IMR-90 (cell line): ENCODE measurements around the gene TP73. TPM values are rescaled to one million over a fixed set of nuclear protein-coding genes. Genes with fewer than 3 reads are reported as not detected.

ENCODE experiments used
- ATAC-seq: fragments of 200-7000 bp; cut with Tn5 transposase; 2 replicates; pipeline ENCODE4 v1.9.1; 2020; ENCODE audit warnings: low read depth, mild to moderate bottlenecking, moderate library complexity
- BruUV-seq: library from RNA; stranded (reverse); fragments of 400-500 nt; replicated peaks from 2 replicates; lab custom pipeline; 2021; lab: Mats Ljungman, UMichigan
- CTCF ChIA-PET: fragments of 300-600 bp; formaldehyde crosslinking; extraction: SDS; loops from one replicate; lab custom pipeline; 2021; ENCODE audit warnings: antibody characterized with exemption; lab: Yijun Ruan, JAX
- POLR2A ChIA-PET: fragments of 300-600 bp; sonication (Branson Sonifier 250); formaldehyde crosslinking; loops from one replicate; lab custom pipeline; 2022; ENCODE audit warnings: antibody characterized with exemption; ENCODE audit not compliant: unreplicated experiment; lab: Charles Lee
- DNase-seq: peaks from one replicate; pipeline ENCODE4 v3.0.0; 2013
- H2AFZ ChIP-seq: replicated peaks from 2 replicates; pipeline ENCODE3; 2013; ENCODE audit warnings: low read length, mild to moderate bottlenecking; ENCODE audit not compliant: poor library complexity
- H2AK5ac ChIP-seq: 2 replicates; pipeline ENCODE4 v1.6.1; 2013; ENCODE audit warnings: low read depth, low read length, inconsistent platforms
- H2AK9ac ChIP-seq: replicated peaks from 2 replicates; pipeline ENCODE3; 2013; ENCODE audit warnings: mild to moderate bottlenecking, low read depth, low read length, moderate library complexity; ENCODE audit not compliant: poor library complexity
- H2BK120ac ChIP-seq: 2 replicates; pipeline ENCODE4 v1.6.1; 2013; ENCODE audit warnings: low read depth, low read length, inconsistent platforms
- H2BK15ac ChIP-seq: 3 replicates; pipeline ENCODE4 v1.6.1; 2013; ENCODE audit warnings: low read depth, low read length, inconsistent platforms
- H2BK20ac ChIP-seq: 2 replicates; pipeline ENCODE4 v1.6.1; 2013; ENCODE audit warnings: low read depth, mild to moderate bottlenecking, inconsistent platforms, low read length, moderate library complexity
- H2BK5ac ChIP-seq: 2 replicates; pipeline ENCODE4 v1.6.1; 2013; ENCODE audit warnings: mild to moderate bottlenecking, low read depth, low read length, inconsistent platforms; ENCODE audit not compliant: poor library complexity, severe bottlenecking
- H3K14ac ChIP-seq: replicated peaks from 2 replicates; pipeline ENCODE4 v1.6.1; 2013; ENCODE audit warnings: low read depth, low read length, inconsistent platforms
- H3K18ac ChIP-seq: 2 replicates; pipeline ENCODE4 v1.6.1; 2013; ENCODE audit warnings: low read depth, low read length, control low read depth
- H3K23ac ChIP-seq: 2 replicates; pipeline ENCODE4 v1.6.1; 2013; ENCODE audit warnings: low read depth, low read length, inconsistent platforms
- H3K27ac ChIP-seq: 2 replicates; pipeline ENCODE4 v1.5.1; 2013; ENCODE audit warnings: mild to moderate bottlenecking, control low read depth, low read length; ENCODE audit not compliant: insufficient read depth
- H3K27me3 ChIP-seq: 2 replicates; pipeline ENCODE4 v1.6.1; 2013; ENCODE audit warnings: low read length; ENCODE audit not compliant: control insufficient read depth, insufficient read depth
- H3K36me3 ChIP-seq: 2 replicates; pipeline ENCODE4 v1.6.1; 2013; ENCODE audit warnings: low read length, mixed read lengths; ENCODE audit not compliant: control insufficient read depth, insufficient read depth
- H3K4ac ChIP-seq: 2 replicates; pipeline ENCODE4 v1.6.1; 2013; ENCODE audit warnings: low read depth, low read length, inconsistent platforms
- H3K4me1 ChIP-seq: 2 replicates; pipeline ENCODE4 v1.6.1; 2013; ENCODE audit warnings: low read length, mixed read lengths; ENCODE audit not compliant: control insufficient read depth, insufficient read depth
- H3K4me2 ChIP-seq: 2 replicates; pipeline ENCODE4 v1.6.1; 2013; ENCODE audit warnings: low read depth, mild to moderate bottlenecking, control low read depth, low read length, moderate library complexity
- H3K4me3 ChIP-seq: 2 replicates; pipeline ENCODE4 v1.5.1; 2013; ENCODE audit warnings: low read depth, mild to moderate bottlenecking, control low read depth, low read length, moderate library complexity; ENCODE audit not compliant: insufficient read depth
- H3K56ac ChIP-seq: 2 replicates; pipeline ENCODE4 v1.6.1; 2013; ENCODE audit warnings: low read length, inconsistent platforms; ENCODE audit not compliant: insufficient read depth; ENCODE audit errors: extremely low read depth
- H3K79me1 ChIP-seq, 2 experiments: 2 replicates each; pipeline ENCODE4 v1.6.1; 2013; ENCODE audit warnings: low read length in 2 of 2, inconsistent platforms in 1 of 2, low read depth in 1 of 2
- H3K9ac ChIP-seq: 2 replicates; pipeline ENCODE4 v1.6.1; 2013; ENCODE audit warnings: low read depth, low read length, control low read depth
- H3K9me1 ChIP-seq: 2 replicates; pipeline ENCODE4 v1.6.1; 2013; ENCODE audit warnings: low read length, inconsistent platforms; ENCODE audit not compliant: insufficient read depth
- H3K9me3 ChIP-seq: 2 replicates; pipeline ENCODE4 v1.6.1; 2013; ENCODE audit warnings: low read length; ENCODE audit not compliant: control insufficient read depth, insufficient read depth
- H4K20me1 ChIP-seq: 2 replicates; pipeline ENCODE4 v1.6.1; 2013; ENCODE audit warnings: low read length, inconsistent platforms; ENCODE audit not compliant: insufficient read depth
- H4K5ac ChIP-seq: 2 replicates; pipeline ENCODE4 v1.6.1; 2013; ENCODE audit warnings: mild to moderate bottlenecking, low read depth, low read length, control low read depth
- H4K8ac ChIP-seq, 2 experiments: 2 replicates each; pipeline ENCODE4 v1.6.1; 2013; ENCODE audit warnings: low read depth in 2 of 2, low read length in 2 of 2, control low read depth in 1 of 2, inconsistent platforms in 1 of 2
- H4K91ac ChIP-seq: 2 replicates; pipeline ENCODE4 v1.6.1; 2013; ENCODE audit warnings: low read depth, low read length, inconsistent platforms; ENCODE audit not compliant: insufficient read depth
- CEBPB ChIP-seq: IDR thresholded peaks from 2 replicates; pipeline ENCODE4 v1.6.1; 2012; ENCODE audit warnings: low read depth, low read length, improper control_type of control experiment
- MXI1 ChIP-seq: IDR thresholded peaks from 2 replicates; pipeline ENCODE4 v1.6.1; 2012; ENCODE audit warnings: low read depth, mild to moderate bottlenecking, low read length, moderate library complexity, borderline replicate concordance
- NFE2L2 ChIP-seq: fragments of 150-350 bp; IDR thresholded peaks from 2 replicates; pipeline ENCODE4 v1.6.1; 2016; ENCODE audit warnings: low read depth, mild to moderate bottlenecking, low read length
- POLR2A ChIP-seq: IDR thresholded peaks from 2 replicates; pipeline ENCODE4 v1.6.1; 2012; ENCODE audit warnings: mild to moderate bottlenecking, low read depth, low read length
- WGBS, 2 experiments: methylation state at CpG; one replicate each; pipeline versions ENCODE4 v1.1.5 to v1.1.7; 2013; ENCODE audit warnings: missing lambda C conversion rate in 2 of 2; ENCODE audit not compliant: insufficient read length in 1 of 2; ENCODE audit errors: extremely low coverage in 2 of 2; 5-methylcytosine and 5-hydroxymethylcytosine counted together
- dilution Hi-C: fragments of 300-500 bp; cut with HindIII; formaldehyde crosslinking; loops from one replicate; pipeline ENCODE4 v1.14.3; 2018; ENCODE audit warnings: low sequenced_read_pairs; ENCODE audit not compliant: unreplicated experiment
- in situ Hi-C: fragments of 300-500 bp; cut with MboI; formaldehyde crosslinking; loops from 3 replicates; pipeline ENCODE4 v1.14.3; 2019; ENCODE audit warnings: low sequenced_read_pairs, inconsistent platforms, mixed read lengths
- intact Hi-C: fragments of 100-400 bp; cut with micrococcal nuclease; formaldehyde crosslinking; loops from 2 replicates; pipeline ENCODE4 v1.10.0; 2022
- polyA plus RNA-seq, 3 experiments: library from polyadenylated mRNA; depleted of rRNA; stranded (reverse); fragments of >200 nt; gene quantifications; 2 replicates each; pipeline ENCODE4 v1.2.3, GENCODE V29; 2012; ENCODE audit warnings: low replicate concordance in 1 of 3
- total RNA-seq: library from RNA; depleted of rRNA; stranded (reverse); fragments of >200 nt; gene quantifications from 2 replicates; pipeline ENCODE4 v1.2.3, GENCODE V29; 2012
- TF ChIP-seq, protein P1 (sequence below): conservative IDR thresholded peaks from 2 replicates; pipeline ENCODE4 v1.5.1; 2012; ENCODE audit warnings: mild to moderate bottlenecking, low read depth, low read length, improper control_type of control experiment
- TF ChIP-seq, protein P2 (sequence below): fragments of 150-350 bp; IDR thresholded peaks from 2 replicates; pipeline ENCODE4 v1.6.1; 2017; ENCODE audit warnings: mild to moderate bottlenecking, antibody characterized with exemption, low read length, low read depth

Gene TP73
- total and polyA plus RNA-seq, 2 of the 4 experiments (the other 2 are of a cell fraction): not detected

DNA sequence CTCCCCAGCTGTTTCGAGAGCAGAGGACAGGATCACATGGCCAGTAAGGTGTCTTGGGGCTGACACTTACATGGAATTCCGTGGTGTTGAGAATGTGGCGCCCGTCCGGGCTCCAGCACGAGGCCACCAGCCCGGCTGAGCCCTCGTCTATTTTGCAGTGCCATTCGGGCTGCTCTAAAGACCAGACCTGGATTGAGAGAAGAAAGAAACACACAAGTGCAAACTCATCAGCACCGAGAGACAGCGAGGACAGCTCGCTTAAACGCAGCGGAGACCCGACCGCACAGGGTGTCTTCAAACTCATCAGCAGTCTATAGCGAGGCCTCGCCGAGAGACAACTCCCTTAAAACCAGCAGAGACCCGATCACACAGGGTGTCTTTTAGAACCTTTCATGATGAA, 5.7 kb upstream of the TP73 start:
- Histone ChIP-seq H3K27me3 (peaks cover 13% of the 10 kb centered on the region), H3K4me1 (no peaks in the 10 kb centered on the region; the same call in 1 of the 2 replicates), H3K14ac (no peak overlapping the region), H3K4me3 (no peak overlapping the region), H2AFZ (no peak overlapping the region), H4K8ac (no peak overlapping the region), H3K79me1 (peaks cover 4 to 10% of the 10 kb centered on the region in 2 experiments), H2AK9ac (no peak overlapping the region), H3K4ac (no peak overlapping the region), H2BK20ac (no peak overlapping the region), H2AK5ac (no peak overlapping the region), H4K5ac (no peak overlapping the region), H3K9me3 (no peaks in the 10 kb centered on the region), H2BK5ac (no peak overlapping the region), H3K23ac (no peak overlapping the region), H3K18ac (no peak overlapping the region), H3K9me1 (0 out of 2 replicates have a peak, but pooled peaks cover 3% of the 10 kb centered on the region), H2BK120ac (no peak overlapping the region), H3K56ac (no peak overlapping the region), H2BK15ac (no peak overlapping the region), H4K91ac (no peak overlapping the region), H3K36me3 (peaks cover 20% of the 10 kb centered on the region), H3K27ac (no peak overlapping the region), H3K9ac (no peak overlapping the region), H3K4me2 (no peak overlapping the region), H4K20me1 (no peaks in the 10 kb centered on the region)
- dilution Hi-C loops: no loop called here
- BruUV-seq: no TSS peak
- intact Hi-C loops: no loop called here
- DNase-seq (no peak), ATAC-seq (no peak)
- POLR2A ChIA-PET: no interaction called here
- in situ Hi-C loops: no loop called here
- WGBS, 2 experiments: 80% methylated on average over 1 of the region's 20 CpGs; no CpG with 5 or more reads in 1 of the 2 experiments
- TF ChIP-seq NFE2L2: no peak
- no peak for TF ChIP-seq MXI1
- TF ChIP-seq, protein P1, sequence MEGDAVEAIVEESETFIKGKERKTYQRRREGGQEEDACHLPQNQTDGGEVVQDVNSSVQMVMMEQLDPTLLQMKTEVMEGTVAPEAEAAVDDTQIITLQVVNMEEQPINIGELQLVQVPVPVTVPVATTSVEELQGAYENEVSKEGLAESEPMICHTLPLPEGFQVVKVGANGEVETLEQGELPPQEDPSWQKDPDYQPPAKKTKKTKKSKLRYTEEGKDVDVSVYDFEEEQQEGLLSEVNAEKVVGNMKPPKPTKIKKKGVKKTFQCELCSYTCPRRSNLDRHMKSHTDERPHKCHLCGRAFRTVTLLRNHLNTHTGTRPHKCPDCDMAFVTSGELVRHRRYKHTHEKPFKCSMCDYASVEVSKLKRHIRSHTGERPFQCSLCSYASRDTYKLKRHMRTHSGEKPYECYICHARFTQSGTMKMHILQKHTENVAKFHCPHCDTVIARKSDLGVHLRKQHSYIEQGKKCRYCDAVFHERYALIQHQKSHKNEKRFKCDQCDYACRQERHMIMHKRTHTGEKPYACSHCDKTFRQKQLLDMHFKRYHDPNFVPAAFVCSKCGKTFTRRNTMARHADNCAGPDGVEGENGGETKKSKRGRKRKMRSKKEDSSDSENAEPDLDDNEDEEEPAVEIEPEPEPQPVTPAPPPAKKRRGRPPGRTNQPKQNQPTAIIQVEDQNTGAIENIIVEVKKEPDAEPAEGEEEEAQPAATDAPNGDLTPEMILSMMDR: no peak
- no peak for TF ChIP-seq CEBPB
- TF ChIP-seq POLR2A: no peak
- TF ChIP-seq, protein P2, sequence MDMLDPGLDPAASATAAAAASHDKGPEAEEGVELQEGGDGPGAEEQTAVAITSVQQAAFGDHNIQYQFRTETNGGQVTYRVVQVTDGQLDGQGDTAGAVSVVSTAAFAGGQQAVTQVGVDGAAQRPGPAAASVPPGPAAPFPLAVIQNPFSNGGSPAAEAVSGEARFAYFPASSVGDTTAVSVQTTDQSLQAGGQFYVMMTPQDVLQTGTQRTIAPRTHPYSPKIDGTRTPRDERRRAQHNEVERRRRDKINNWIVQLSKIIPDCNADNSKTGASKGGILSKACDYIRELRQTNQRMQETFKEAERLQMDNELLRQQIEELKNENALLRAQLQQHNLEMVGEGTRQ: no peak
- CTCF ChIA-PET: no interaction called here
